SW480 (cell line): ENCODE data around the gene F11.
"Not testable (repeated sequence)": the region's sequence is repeated elsewhere in the genome, so short reads cannot be mapped to it uniquely, and the experiment has no call there.

Experiments
- DNase-seq: peaks from one replicate; pipeline ENCODE4 v3.0.0-alpha.2; 2016; ENCODE audit warnings: low spot score

F11 gene

GRCh38 chr4:186249785-186250754 is 15.9 kb upstream of the F11 start:
- no peak for DNase-seq

DNA sequence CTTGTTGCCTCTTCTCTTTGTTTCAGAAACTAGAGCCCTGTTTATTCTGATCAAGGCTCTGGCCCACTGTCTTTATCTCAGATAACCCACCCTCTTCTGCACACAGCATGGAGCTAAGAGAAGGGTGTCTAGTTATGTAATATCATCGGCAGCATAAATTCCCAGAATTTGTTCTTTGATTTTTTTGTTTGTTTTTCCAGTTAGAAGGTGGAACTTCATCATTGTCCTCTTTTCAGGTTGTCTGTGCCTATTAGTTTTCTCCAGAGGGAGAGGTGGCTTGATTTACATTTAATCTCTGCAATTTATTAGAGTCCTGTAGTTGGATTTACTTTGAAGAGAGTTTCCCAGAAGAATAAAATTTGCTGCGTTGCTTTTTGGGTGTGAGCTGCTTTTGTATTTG is 15.2 kb upstream of the F11 start:
- no peak for DNase-seq

GRCh38 chr4:186255122-186255521 is 10.9 kb upstream of the F11 start:
- DNase-seq: no peak

DNA sequence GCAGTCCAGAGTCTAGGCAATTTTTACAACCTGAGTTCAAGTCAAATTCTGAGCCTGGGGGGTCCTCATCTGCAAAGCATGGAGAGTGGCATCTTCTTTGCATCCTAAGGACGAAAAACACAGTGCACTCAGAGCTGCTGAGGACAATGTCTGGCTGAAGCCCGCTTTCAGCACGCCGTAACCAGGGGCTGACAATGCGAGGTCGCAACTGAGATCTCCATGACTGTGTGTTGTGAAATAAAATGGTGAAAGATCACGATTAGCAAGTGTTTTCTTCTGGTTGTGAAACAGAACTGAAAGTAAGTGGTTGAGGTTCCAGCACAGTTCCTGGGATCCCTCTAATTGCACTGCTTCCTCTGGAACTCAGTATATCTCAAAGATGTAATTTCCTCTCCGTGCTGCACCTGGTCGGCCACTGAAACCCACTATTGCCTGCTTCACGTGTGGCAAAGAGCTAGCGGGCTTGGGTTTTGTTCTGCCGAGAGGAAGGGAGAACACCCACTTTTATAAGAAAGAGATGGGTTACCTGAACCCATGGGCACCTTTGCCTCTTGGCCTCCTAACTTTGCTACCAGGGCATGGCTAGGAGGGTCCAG is 7.7 kb upstream of the F11 start:
- no peak for DNase-seq

DNA sequence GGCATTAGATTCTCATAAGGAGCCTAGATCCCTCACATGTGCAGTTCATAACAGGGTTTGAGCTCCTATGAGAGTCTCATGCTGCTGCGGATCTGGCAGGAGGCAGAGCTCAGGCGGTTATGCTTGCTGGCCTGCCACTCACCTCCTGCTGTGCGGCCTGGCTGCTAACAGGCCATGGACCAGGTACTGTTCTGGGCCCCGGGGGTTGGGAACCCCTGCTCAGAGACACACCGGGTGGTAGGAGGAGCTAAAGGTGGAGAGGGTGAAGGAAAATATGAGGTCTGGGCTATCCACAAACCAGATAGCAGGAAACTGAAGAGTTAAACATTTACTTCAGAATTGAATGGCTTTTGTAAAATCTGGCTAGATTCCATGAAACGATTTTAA is 5.9 kb upstream of the F11 start:
- no peak for DNase-seq

GRCh38 chr4:186260504-186261448 is 5.2 kb upstream of the F11 start:
- DNase-seq: no peak

GRCh38 chr4:186264660-186265059 is 1.3 kb upstream of the F11 start:
- no peak for DNase-seq

DNA sequence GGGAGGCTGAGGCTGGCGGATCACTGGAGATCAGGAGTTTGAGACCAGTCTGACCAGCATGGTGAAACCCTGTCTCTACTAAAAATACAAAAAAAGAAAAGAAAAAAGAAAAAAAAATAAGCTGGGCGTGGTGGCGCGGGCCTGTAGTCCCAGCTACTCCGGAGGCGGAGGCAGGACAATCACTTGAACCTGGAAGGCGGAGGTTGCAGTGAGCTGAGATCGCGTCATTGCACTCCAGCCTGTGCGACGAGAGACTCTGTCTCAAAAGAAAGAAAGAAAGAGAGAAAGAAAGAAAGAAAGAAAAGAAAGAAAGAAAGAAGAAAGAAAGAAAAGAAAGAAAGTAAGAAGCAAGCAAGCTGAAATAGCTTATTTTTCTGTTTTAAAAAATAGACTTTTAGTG is 739 bp upstream of the F11 start:
- DNase-seq: not testable (repeated sequence)

DNA sequence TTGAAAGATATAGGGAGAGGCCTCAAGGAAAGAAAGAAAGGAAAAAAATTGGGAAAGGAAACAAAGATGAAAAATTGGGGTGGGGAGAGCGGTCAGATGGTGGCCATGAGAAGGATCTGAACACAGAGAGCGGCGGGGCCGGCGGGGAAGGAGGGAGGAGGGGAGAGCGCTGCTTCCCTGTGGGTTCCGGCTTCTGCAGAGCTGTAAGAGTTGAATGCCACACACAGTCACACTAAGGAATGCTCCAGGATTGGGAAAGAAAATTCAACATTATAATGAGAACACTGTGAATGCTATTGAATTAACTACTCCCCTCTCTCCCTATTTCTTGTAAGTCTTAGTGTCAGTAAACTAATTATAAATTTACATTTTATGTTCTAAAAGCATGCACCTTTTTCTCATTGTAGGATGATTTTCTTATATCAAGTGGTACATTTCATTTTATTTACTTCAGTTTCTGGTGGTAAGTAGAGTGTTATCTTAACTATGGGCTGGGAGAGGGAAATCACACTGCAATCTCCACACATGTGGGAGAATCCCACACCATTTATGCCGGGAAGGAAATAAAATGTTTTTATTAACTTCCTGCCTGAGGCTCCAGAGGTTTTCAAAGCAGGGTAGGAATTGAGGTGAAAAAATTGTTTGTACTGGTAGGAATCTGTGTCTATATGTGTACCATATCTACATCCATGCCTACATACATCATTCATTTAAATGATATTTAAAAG is 904 bp downstream of the F11 start:
- DNase-seq: no peak

- no peak for DNase-seq
These were observed 5.2 kb downstream of the F11 start for GRCh38 chr4:186271081-186271678.

DNA sequence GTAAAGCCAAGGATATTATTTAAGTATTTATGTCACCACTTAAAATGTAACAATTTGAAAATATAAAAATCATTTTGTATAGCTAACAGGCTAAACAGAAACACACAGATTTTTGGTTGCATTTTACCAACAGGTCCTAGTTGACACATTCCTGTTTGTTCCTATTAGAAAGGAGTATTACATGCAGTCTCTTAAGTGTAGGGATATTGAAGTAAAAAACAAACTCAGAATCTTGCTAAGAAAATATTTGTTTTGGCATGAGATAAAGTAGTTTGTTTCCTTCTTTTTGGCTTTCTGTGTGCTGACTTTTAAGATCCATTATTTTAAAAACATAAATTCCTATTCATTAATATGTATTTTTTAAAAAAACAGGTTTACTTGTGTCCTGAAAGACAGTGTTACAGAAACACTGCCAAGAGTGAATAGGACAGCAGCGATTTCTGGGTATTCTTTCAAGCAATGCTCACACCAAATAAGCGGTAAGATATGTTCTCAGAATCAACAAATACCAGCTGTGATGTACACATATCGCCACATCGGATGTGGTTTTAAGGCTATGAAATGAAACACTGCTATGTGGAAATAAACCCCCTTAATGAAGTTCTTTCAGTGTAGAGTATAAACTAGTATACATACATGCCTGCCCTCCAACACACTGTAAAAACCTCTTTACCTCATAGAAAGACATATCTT is 6.9 kb downstream of the F11 start:
- no peak for DNase-seq

- not testable (repeated sequence) for DNase-seq
These were observed 7.4 kb downstream of the F11 start for GRCh38 chr4:186273392-186273789.

DNA sequence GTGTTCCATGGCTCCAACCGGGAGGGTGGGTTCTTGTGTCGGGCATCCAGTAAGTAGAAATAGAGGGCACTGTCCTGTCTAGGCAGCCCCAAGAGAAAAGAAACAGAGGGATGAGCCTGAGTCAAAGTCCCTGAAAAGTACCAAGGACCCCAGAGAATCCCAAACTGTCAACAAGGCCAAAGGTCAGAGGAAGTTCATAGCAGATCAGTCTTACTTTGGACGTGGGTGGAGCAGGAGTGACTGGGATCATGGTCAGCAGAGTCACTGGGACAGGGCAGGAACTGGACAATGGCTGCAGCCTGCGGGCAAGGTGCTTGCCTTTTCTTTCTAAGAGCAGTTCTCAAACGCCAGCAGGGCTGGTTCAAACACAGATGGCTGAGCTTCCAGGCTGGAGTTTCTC is 17.3 kb downstream of the F11 start:
- no peak for DNase-seq

DNA sequence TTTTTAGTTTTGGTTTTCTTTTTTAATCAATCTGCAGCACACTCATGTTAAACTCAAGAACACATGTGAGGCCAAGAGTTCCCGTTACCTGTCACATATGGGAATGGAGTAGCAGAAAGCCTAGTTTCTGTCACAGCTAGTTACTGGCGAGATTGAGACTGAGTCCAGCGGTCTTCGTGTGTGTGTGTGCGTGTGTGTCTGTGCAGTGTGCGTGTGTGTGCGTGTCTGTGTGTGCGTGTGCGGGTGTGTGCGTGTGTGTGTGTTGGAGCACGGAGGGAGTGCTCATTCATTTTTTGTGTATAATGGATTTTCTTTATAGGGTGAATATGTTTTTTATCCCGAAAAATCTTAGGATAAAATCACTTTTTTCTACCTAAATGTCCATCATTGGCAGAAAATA is 19.2 kb downstream of the F11 start:
- no peak for DNase-seq

DNA sequence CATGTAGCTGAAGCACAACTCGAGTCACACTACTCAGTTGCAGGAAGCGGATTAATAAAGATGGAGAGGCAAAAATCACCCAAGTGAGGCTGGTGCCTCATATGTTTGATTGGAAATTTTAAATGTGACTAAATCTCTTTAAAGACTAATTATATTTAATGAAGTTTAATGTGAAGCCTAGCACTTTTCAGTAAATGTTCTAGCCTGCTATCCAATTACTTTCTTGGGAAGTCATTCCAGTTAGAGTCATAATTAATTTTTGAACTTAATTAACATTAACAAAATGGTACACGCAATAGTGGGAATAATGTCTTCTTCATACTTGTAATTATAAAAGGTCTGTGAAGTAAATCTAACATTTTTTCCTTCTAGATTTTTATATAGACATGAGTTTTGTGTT is 20.6 kb downstream of the F11 start:
- DNase-seq: no peak

- no peak for DNase-seq
These were observed 25.4 kb downstream of the F11 start for GRCh38 chr4:186291256-186291890.

GRCh38 chr4:186294160-186294559 is 28.2 kb downstream of the F11 start:
- DNase-seq: no peak

DNA sequence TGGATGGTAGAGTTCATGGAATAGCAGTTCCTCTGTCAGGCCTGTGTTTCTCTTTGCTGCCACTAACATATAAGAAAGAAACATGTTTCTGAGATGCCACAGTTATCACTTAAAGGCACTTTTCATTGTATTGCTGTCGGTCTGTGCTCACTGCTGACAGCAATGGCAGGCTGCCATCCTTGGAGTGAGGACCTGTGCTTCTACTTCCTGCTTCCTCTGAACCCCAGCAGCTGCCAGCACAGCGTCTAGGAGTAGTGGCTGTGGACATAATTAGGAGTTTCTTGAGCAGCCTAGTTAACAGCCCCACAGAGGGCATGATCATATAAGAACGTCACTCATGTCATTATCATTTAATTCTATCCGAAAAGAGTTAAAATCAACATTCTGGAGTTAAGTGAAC is 30.5 kb downstream of the F11 start:
- DNase-seq: no peak

DNA sequence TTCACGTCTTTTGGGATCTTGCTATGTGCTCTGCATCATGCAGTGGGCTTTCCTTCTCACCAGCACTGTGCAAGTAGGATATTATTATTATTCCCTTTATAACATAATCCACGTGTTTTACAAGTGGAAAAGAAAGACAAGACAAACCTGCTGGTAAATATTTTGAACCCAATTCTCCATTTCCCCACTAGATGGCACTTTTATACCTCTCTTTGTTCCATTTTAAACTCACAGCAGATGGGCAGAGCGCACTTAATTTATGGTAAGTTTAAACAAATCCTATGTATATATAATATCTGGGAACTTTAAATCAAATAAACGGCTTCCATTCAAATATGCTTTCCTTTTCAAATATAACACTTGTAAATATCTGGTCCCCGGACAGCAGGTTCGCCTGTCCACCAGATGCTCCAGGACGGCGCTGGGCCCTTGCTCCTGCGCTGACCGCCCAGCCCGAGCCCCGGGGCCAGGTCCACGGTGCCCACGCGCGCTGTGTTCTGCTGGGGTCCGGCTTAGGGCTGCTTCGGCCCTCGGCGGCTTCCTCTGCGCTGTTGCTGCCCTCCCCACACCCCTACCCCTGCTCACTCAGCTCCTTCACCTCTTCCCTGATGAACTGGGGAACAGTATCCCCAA is 31.1 kb downstream of the F11 start:
- peak; percentile 46 for DNase-seq
